ENCODE measurements around the gene FHAD1.

DNA sequence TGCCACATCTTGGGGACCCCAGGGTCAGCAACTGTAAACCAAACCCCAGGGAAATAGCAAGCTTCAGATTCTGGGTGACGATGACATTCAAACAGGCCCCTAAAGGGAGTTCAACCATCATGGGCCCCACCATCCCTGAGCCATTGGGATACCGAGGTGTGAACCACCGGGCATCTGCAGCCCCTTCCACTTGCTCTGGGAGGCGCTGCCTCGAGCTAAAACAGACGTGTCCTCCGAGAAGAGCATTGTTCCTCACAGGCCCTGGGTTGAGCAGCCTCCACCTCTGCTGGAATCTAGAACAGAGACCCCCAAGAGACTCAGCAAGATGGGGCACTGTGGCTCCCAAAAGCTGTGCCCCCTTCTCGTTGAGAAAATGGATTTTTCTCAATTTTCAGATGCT is 143.6 kb downstream of the FHAD1 start:
- TF ChIP-seq, protein P1, sequence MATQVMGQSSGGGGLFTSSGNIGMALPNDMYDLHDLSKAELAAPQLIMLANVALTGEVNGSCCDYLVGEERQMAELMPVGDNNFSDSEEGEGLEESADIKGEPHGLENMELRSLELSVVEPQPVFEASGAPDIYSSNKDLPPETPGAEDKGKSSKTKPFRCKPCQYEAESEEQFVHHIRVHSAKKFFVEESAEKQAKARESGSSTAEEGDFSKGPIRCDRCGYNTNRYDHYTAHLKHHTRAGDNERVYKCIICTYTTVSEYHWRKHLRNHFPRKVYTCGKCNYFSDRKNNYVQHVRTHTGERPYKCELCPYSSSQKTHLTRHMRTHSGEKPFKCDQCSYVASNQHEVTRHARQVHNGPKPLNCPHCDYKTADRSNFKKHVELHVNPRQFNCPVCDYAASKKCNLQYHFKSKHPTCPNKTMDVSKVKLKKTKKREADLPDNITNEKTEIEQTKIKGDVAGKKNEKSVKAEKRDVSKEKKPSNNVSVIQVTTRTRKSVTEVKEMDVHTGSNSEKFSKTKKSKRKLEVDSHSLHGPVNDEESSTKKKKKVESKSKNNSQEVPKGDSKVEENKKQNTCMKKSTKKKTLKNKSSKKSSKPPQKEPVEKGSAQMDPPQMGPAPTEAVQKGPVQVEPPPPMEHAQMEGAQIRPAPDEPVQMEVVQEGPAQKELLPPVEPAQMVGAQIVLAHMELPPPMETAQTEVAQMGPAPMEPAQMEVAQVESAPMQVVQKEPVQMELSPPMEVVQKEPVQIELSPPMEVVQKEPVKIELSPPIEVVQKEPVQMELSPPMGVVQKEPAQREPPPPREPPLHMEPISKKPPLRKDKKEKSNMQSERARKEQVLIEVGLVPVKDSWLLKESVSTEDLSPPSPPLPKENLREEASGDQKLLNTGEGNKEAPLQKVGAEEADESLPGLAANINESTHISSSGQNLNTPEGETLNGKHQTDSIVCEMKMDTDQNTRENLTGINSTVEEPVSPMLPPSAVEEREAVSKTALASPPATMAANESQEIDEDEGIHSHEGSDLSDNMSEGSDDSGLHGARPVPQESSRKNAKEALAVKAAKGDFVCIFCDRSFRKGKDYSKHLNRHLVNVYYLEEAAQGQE (IDR thresholded peaks at IDR 0.05; ENCODE audit: borderline replicate concordance in 1 of 2, low read depth in 1 of 2, low read length in 2 of 2), result no peak
- no peak for TF ChIP-seq HMG20A (CRISPR knock-in tag; IDR thresholded peaks at IDR 0.05; ENCODE audit: borderline replicate concordance)
- no peak for TF ChIP-seq ATF7 (IDR thresholded peaks at IDR 0.05)
- no peak for TF ChIP-seq ATF7 (CRISPR knock-in tag; IDR thresholded peaks at IDR 0.05)
- no peak for TF ChIP-seq PAX8 (CRISPR knock-in tag; IDR thresholded peaks at IDR 0.05; ENCODE audit: borderline replicate concordance)
- TF ChIP-seq SCMH1 (CRISPR knock-in tag; IDR thresholded peaks at IDR 0.05; ENCODE audit: borderline replicate concordance), result no peak
- TF ChIP-seq EED (CRISPR knock-in tag; IDR thresholded peaks at IDR 0.05), result no peak
- no peak for TF ChIP-seq ERF (CRISPR knock-in tag; IDR thresholded peaks at IDR 0.05)
- TF ChIP-seq SMYD3 (CRISPR knock-in tag; IDR thresholded peaks at IDR 0.05), result no peak

Measured in HepG2 (cell line).